OCI-LY1 (cell line): ENCODE results near the gene RASA3.

ENCODE experiments used
- H2AFZ ChIP-seq: fragments of 200-600 bp; sonication (generic), shearing (Covaris generic); 2 replicates; pipeline ENCODE4 v1.6.0; 2014; ENCODE audit warnings: antibody characterized with exemption, mild to moderate bottlenecking, low read length
- H3F3A ChIP-seq: fragments of 200-600 bp; sonication (generic), shearing (Covaris generic); 2 replicates; pipeline ENCODE4 v1.6.0; 2014; ENCODE audit warnings: mild to moderate bottlenecking, antibody characterized with exemption, low read length, moderate library complexity; ENCODE audit not compliant: insufficient read depth
- H3K27ac ChIP-seq: fragments of 200-600 bp; sonication (generic); 2 replicates; pipeline ENCODE4 v1.5.1; 2014; ENCODE audit warnings: low read length, mixed run types, mild to moderate bottlenecking, low read depth; ENCODE audit not compliant: poor library complexity, severe bottlenecking
- H3K27me3 ChIP-seq: fragments of 200-600 bp; sonication (generic); 2 replicates; pipeline ENCODE4 v1.6.0; 2014; ENCODE audit warnings: antibody characterized with exemption, mild to moderate bottlenecking, low read length, moderate library complexity; ENCODE audit not compliant: insufficient read depth
- H3K36me3 ChIP-seq: fragments of 200-600 bp; sonication (generic); 2 replicates; pipeline ENCODE4 v1.6.1; 2014; ENCODE audit warnings: mild to moderate bottlenecking, antibody characterized with exemption, low read length, moderate library complexity, mixed read lengths; ENCODE audit not compliant: insufficient read depth
- H3K4me1 ChIP-seq: fragments of 200-600 bp; sonication (generic); 2 replicates; pipeline ENCODE4 v1.5.1; 2014; ENCODE audit warnings: mild to moderate bottlenecking, low read length, moderate library complexity; ENCODE audit not compliant: insufficient read depth, severe bottlenecking
- H3K4me2 ChIP-seq: fragments of 200-600 bp; sonication (generic), shearing (Covaris generic); 2 replicates; pipeline ENCODE4 v1.6.1; 2014; ENCODE audit warnings: low read length
- H3K4me3 ChIP-seq: fragments of 200-600 bp; sonication (generic); 2 replicates; pipeline ENCODE4 v1.5.1; 2014; ENCODE audit warnings: low read length, low read depth, mild to moderate bottlenecking, mixed read lengths; ENCODE audit not compliant: poor library complexity, severe bottlenecking
- H3K79me2 ChIP-seq: fragments of 200-600 bp; shearing (Covaris generic); 2 replicates; pipeline ENCODE4 v1.6.1; 2016; ENCODE audit warnings: mixed run types, low read length, mixed read lengths; ENCODE audit not compliant: insufficient read depth
- H3K9ac ChIP-seq: fragments of 200-600 bp; sonication (generic), shearing (Covaris generic); 2 replicates; pipeline ENCODE4 v1.6.1; 2014; ENCODE audit warnings: mild to moderate bottlenecking, low read length, mixed read lengths
- H3K9me2 ChIP-seq: fragments of 200-600 bp; sonication (generic), shearing (Covaris generic); 2 replicates; pipeline ENCODE4 v1.6.1; 2014; ENCODE audit warnings: low read depth, mild to moderate bottlenecking, low read length, mixed read lengths
- H3K9me3 ChIP-seq: fragments of 200-600 bp; shearing (Covaris generic); 2 replicates; pipeline ENCODE4 v1.6.1; 2014; ENCODE audit warnings: low read length, mixed read lengths
- H4K20me1 ChIP-seq: fragments of 200-600 bp; sonication (generic), shearing (Covaris generic); 2 replicates; pipeline ENCODE4 v1.6.0; 2016; ENCODE audit warnings: mild to moderate bottlenecking, low read length; ENCODE audit not compliant: insufficient read depth
- CTCF ChIP-seq: fragments of 200-600 bp; sonication (generic), shearing (Covaris generic); IDR thresholded peaks from 2 replicates; pipeline ENCODE4 v1.5.1; 2017; ENCODE audit warnings: mild to moderate bottlenecking, antibody characterized with exemption, low read length, moderate library complexity, mixed read lengths
- EZH2 ChIP-seq: fragments of 200-600 bp; sonication (generic), shearing (Covaris generic); IDR thresholded peaks from 2 replicates; pipeline ENCODE4 v1.8.0; 2017; ENCODE audit warnings: borderline replicate concordance, mixed run types, mild to moderate bottlenecking, antibody characterized with exemption, low read length, moderate library complexity, mixed read lengths

The RASA3 gene

GRCh38 chr13:113931841-113932459 is 200.5 kb downstream of the RASA3 start:
- no peak overlapping the region for H2AFZ ChIP-seq
- no peaks in the 10 kb centered on the region for H3K9me2 ChIP-seq
- no peaks in the 10 kb centered on the region for H3K9me3 ChIP-seq
- H3F3A ChIP-seq: no peaks in the 10 kb centered on the region
- no peak overlapping the region for H3K4me2 ChIP-seq
- H3K79me2 ChIP-seq: no peaks in the 10 kb centered on the region
- H3K4me3 ChIP-seq: no peak overlapping the region
- no peak overlapping the region for H3K9ac ChIP-seq
- TF ChIP-seq EZH2: no peak
- no peaks in the 10 kb centered on the region for H3K36me3 ChIP-seq
- H3K27me3 ChIP-seq: peaks cover 26% of the 10 kb centered on the region
- no peak overlapping the region for H3K27ac ChIP-seq
- H3K4me1 ChIP-seq: no peaks in the 10 kb centered on the region
- H4K20me1 ChIP-seq: no peaks in the 10 kb centered on the region

- no peak overlapping the region for H2AFZ ChIP-seq
Observed at GRCh38 chr13:113930671-113931637, 201.5 kb downstream of the RASA3 start.

GRCh38 chr13:113929628-113930615 is 202.5 kb downstream of the RASA3 start:
- TF ChIP-seq EZH2 (no peak), CTCF (no peak)
- H3K9me2 ChIP-seq: no peaks in the 10 kb centered on the region
- no peaks in the 10 kb centered on the region for H3K36me3 ChIP-seq
- no peak overlapping the region for H3K9ac ChIP-seq
- no peak overlapping the region for H2AFZ ChIP-seq
- H3K4me3 ChIP-seq: no peak overlapping the region
- H3F3A ChIP-seq: no peaks in the 10 kb centered on the region
- no peaks in the 10 kb centered on the region for H3K4me1 ChIP-seq
- no peak overlapping the region for H3K4me2 ChIP-seq
- H4K20me1 ChIP-seq: no peaks in the 10 kb centered on the region
- H3K27ac ChIP-seq: no peak overlapping the region
- peaks cover 22% of the 10 kb centered on the region for H3K27me3 ChIP-seq
- H3K9me3 ChIP-seq: no peaks in the 10 kb centered on the region
- H3K79me2 ChIP-seq: no peaks in the 10 kb centered on the region

More at GRCh38 chr13:113930671-113931637, 201.5 kb downstream of the RASA3 start:
- H4K20me1 ChIP-seq: no peaks in the 10 kb centered on the region
- no peaks in the 10 kb centered on the region for H3K4me1 ChIP-seq
- TF ChIP-seq EZH2: no peak
- TF ChIP-seq CTCF: no peak
- no peaks in the 10 kb centered on the region for H3K79me2 ChIP-seq
- H3K9me2 ChIP-seq: no peaks in the 10 kb centered on the region
- H3K27ac ChIP-seq: no peak overlapping the region
- H3K4me2 ChIP-seq: no peak overlapping the region
- no peaks in the 10 kb centered on the region for H3F3A ChIP-seq
- H3K36me3 ChIP-seq: no peaks in the 10 kb centered on the region
- H3K9me3 ChIP-seq: no peaks in the 10 kb centered on the region
- H3K4me3 ChIP-seq: no peak overlapping the region
- H3K27me3 ChIP-seq: peaks cover 22% of the 10 kb centered on the region
- no peak overlapping the region for H3K9ac ChIP-seq
